Measurements from ENCODE around the gene MYO10.
"Not testable (repeated sequence)": the region's sequence is repeated elsewhere in the genome, so short reads cannot be mapped to it uniquely, and the experiment has no call there.

The MYO10 gene

DNA sequence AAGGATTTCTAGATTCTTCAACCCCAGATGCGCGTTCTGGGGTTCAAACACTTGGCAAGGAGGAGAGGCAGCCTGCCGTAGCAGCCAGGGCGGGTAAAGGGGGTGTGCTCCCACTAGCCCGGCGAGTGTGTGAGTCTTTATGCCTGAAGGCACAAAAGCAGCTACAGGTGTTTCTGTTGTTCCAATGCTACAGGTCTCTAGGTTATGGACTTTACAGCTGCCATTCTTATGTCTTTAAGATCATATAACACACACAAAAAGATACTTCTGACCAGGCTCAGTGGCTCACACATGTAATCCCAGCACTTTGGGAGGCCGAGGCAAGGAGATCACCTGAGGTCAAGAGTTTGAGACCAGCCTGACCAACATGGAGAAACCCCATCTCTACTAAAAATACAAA is 185.6 kb downstream of the MYO10 start:
- Histone ChIP-seq H3K27me3 (ENCODE audit: low read depth, low read length) (no peaks in the 10 kb centered on the region), H3K36me3 (ENCODE audit: control insufficient read depth in 1 of 2, insufficient read depth in 2 of 2, low read length in 2 of 2) (no peaks in the 10 kb centered on the region), H3K9me3 (ENCODE audit: control insufficient read depth in 1 of 2, low read length in 2 of 2) (no peaks in the 10 kb centered on the region), H3K4me1 (ENCODE audit: control insufficient read depth in 1 of 2, insufficient read depth in 2 of 2, low read length in 2 of 2) (no peaks in the 10 kb centered on the region), H3K27ac (ENCODE audit: low read length) (no peak overlapping the region), H3K4me3 (ENCODE audit: low read depth in 1 of 2, low read length in 2 of 2) (no peak overlapping the region)

DNA sequence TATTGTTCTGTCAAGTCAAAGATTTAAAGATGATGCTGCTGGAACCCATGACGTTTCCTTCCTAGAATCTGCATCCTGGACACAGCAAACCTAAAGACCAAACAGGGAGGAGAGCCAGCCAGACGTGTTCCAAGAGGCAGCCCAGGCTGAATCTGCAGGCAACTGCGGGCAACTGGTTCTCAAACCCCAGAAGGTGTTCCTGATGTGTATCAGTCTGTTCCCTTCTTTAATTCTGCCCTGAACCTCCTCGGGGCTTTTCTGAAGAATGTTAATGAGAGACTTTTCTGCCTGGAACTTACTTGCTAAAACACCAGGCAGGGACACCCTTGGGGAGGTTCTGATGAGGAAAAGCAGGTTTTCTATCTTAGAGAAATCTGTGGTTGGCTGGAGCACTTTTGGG is 186.5 kb downstream of the MYO10 start:
- Histone ChIP-seq H3K9me3 (ENCODE audit: control insufficient read depth in 1 of 2, low read length in 2 of 2) (no peaks in the 10 kb centered on the region), H3K36me3 (ENCODE audit: control insufficient read depth in 1 of 2, insufficient read depth in 2 of 2, low read length in 2 of 2) (no peaks in the 10 kb centered on the region), H3K4me1 (ENCODE audit: control insufficient read depth in 1 of 2, insufficient read depth in 2 of 2, low read length in 2 of 2) (no peaks in the 10 kb centered on the region), H3K27ac (ENCODE audit: low read length) (no peak overlapping the region), H3K4me3 (ENCODE audit: low read depth in 1 of 2, low read length in 2 of 2) (no peak overlapping the region), H3K27me3 (ENCODE audit: low read depth, low read length) (no peaks in the 10 kb centered on the region)

DNA sequence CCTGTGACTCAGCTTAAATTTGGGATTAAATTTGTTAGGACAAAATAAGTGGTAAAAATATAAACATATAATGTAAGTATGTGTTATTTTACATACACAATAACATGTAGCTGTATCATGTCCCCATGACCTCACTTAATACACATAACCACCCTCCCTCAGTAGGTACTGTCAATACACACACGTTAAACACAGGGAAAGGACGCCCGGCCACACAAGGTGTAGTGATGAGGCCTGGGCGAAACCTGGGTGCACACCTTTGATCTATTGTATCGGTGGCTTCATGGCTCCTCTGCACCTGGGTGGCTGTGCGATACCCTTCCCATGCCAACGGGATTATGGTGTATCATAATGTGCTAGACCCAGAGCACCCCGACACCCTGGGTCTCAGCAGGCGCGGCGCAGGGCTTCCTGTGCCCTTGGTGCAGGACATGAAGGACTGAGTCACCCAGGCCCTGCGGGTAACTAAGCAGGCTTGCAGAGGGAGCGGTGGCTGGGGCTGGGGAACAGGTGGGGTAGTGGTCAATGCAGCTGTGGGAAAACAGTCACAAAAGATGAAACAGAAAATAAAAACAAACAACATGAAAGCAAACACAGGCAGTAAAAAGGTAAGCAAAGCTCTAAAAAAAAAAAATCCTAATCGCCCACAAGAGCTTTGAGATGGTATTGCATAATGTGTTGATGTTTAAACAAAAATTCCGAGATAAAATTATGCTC is 191.8 kb downstream of the MYO10 start:
- Histone ChIP-seq H3K4me3 (ENCODE audit: low read depth in 1 of 2, low read length in 2 of 2) (no peak overlapping the region), H3K27me3 (ENCODE audit: low read depth, low read length) (no peaks in the 10 kb centered on the region), H3K27ac (ENCODE audit: low read length) (no peak overlapping the region)

DNA sequence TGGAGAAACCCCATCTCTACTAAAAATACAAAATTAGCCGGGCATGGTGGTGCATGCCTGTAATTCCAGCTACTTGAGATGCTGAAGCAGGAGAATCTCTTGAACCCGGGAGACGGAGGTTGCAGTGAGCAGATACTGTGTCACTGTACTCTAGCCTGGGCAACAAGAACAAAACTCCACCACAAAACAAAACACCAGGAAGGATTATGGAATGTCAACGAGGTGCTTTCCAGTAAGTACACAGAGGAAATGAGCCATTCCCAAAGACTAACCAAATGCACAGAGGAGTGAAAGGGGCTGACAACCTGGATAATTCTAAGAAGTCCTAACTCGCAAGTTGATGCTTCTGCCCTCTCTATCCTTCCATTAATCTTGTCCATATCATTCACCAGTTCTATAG is 193.2 kb downstream of the MYO10 start:
- Histone ChIP-seq H3K27me3 (ENCODE audit: low read depth, low read length) (no peaks in the 10 kb centered on the region), H3K27ac (ENCODE audit: low read length) (no peak overlapping the region), H3K9me3 (ENCODE audit: control insufficient read depth in 1 of 2, low read length in 2 of 2) (no peaks in the 10 kb centered on the region), H3K4me1 (ENCODE audit: control insufficient read depth in 1 of 2, insufficient read depth in 2 of 2, low read length in 2 of 2) (no peaks in the 10 kb centered on the region), H3K36me3 (ENCODE audit: control insufficient read depth in 1 of 2, insufficient read depth in 2 of 2, low read length in 2 of 2) (no peaks in the 10 kb centered on the region), H3K4me3 (ENCODE audit: low read depth in 1 of 2, low read length in 2 of 2) (no peak overlapping the region)

More for the DNA sequence above, 191.8 kb downstream of the MYO10 start:
- H3K4me1 ChIP-seq (ENCODE audit: control insufficient read depth in 1 of 2, insufficient read depth in 2 of 2, low read length in 2 of 2): no peaks in the 10 kb centered on the region
- no peaks in the 10 kb centered on the region for H3K36me3 ChIP-seq (ENCODE audit: control insufficient read depth in 1 of 2, insufficient read depth in 2 of 2, low read length in 2 of 2)
- H3K9me3 ChIP-seq (ENCODE audit: control insufficient read depth in 1 of 2, low read length in 2 of 2): no peaks in the 10 kb centered on the region

DNA sequence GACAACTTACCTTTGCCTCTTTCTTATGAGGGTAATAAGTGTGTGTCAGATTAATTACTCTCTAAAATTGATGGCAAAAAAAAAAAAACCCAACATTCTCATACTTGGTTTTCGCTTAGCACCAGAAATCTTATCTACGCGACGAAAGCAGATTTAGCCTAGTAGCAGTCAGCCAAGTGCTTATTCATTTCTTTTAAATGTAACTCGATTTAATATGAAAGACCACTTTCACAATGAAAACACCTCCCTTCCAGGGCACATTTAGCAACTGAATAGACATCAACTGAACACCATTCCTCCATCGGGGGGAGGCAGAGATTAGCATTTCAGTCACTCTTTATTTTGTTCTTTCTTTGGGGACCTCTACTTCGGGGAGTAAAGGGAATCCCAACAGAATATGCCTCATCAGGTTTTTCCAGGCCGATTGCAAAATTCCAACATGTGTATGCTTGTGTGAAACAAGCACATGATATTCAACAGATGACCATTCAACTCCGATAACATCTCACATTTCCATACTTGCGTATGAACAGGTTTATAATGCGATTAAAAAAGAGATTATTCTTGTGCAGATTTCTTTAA is 195.2 kb downstream of the MYO10 start:
- H3K9me3 ChIP-seq (ENCODE audit: control insufficient read depth in 1 of 2, low read length in 2 of 2): no peaks in the 10 kb centered on the region
- H3K27ac ChIP-seq (ENCODE audit: low read length): no peak overlapping the region
- no peaks in the 10 kb centered on the region for H3K27me3 ChIP-seq (ENCODE audit: low read depth, low read length)
- H3K4me3 ChIP-seq (ENCODE audit: low read depth in 1 of 2, low read length in 2 of 2): peak overlapping the region; percentile 18 to 43
- H3K36me3 ChIP-seq (ENCODE audit: control insufficient read depth in 1 of 2, insufficient read depth in 2 of 2, low read length in 2 of 2): no peaks in the 10 kb centered on the region
- peaks cover 0 to under 1% of the 10 kb centered on the region in 2 donors for H3K4me1 ChIP-seq (ENCODE audit: control insufficient read depth in 1 of 2, insufficient read depth in 2 of 2, low read length in 2 of 2)

DNA sequence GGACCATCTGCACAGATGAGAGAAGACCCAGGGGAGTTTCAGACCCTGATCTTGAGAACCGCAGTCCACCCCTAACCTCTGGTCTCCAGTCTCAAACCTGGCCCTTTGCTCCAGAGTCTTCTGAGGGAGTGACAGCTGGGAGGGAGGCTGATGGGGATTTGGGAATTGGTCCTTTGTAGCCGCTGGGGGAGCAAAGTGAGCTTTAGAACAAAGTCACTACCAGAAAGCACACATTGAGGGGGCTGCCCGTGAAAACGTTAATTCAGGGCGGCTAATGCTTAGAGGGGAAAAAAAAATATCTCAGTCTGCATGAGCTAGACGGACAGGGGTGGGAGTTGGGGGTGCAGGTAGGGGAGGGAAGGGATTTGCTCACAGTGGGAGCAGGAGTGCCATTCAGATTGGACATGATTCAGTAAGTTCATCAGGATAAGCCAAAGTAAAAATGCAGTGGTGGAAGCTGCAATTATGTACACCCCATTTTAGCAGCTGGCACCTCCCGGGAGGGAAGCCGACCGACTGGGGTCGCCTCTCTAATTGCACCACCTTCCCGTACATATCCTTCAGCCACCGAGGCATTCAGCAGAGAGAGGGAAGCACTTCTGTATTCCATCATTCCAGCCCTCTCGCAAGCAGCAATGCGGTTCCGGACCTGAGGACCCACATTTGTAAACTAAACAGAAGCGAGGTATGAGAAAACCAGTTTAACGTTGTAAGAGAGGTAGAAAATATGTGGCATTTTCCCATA is 195.8 kb downstream of the MYO10 start:
- Histone ChIP-seq H3K4me3 (ENCODE audit: low read depth in 1 of 2, low read length in 2 of 2) (peak overlapping the region; percentile 18 to 43), H3K4me1 (ENCODE audit: control insufficient read depth in 1 of 2, insufficient read depth in 2 of 2, low read length in 2 of 2) (peaks cover 0 to 4% of the 10 kb centered on the region in 2 donors), H3K9me3 (ENCODE audit: control insufficient read depth in 1 of 2, low read length in 2 of 2) (no peaks in the 10 kb centered on the region), H3K36me3 (ENCODE audit: control insufficient read depth in 1 of 2, insufficient read depth in 2 of 2, low read length in 2 of 2) (no peaks in the 10 kb centered on the region), H3K27me3 (ENCODE audit: low read depth, low read length) (no peaks in the 10 kb centered on the region), H3K27ac (ENCODE audit: low read length) (no peak overlapping the region)

DNA sequence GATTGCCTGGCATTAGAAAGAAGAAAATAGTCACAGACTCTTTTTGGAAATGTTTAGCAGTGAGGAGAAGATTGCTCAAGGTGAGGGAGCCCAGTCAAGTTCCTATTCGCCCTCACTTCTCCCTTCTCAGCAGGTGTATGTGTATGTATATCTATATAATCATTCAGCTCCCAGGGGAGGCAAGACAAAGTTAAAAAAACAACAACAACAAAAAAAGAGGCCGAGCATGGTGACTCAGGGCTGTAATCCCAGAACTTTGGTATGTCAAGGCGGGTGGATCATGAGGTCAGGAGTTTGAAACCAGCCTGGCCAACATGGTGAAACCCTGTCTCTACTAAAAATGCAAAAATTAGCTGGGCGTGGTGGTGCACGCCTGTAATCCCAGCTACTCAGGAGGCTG is 197.7 kb downstream of the MYO10 start:
- peak overlapping the region in 1 of 2 donors; percentile 41 for H3K4me3 ChIP-seq (ENCODE audit: low read depth in 1 of 2, low read length in 2 of 2)
- H3K36me3 ChIP-seq (ENCODE audit: control insufficient read depth in 1 of 2, insufficient read depth in 2 of 2, low read length in 2 of 2); H3K27me3 ChIP-seq (ENCODE audit: low read depth, low read length); H3K9me3 ChIP-seq (ENCODE audit: control insufficient read depth in 1 of 2, low read length in 2 of 2); H3K27ac ChIP-seq (ENCODE audit: low read length); H3K4me1 ChIP-seq (ENCODE audit: control insufficient read depth in 1 of 2, insufficient read depth in 2 of 2, low read length in 2 of 2): not testable (repeated sequence)

DNA sequence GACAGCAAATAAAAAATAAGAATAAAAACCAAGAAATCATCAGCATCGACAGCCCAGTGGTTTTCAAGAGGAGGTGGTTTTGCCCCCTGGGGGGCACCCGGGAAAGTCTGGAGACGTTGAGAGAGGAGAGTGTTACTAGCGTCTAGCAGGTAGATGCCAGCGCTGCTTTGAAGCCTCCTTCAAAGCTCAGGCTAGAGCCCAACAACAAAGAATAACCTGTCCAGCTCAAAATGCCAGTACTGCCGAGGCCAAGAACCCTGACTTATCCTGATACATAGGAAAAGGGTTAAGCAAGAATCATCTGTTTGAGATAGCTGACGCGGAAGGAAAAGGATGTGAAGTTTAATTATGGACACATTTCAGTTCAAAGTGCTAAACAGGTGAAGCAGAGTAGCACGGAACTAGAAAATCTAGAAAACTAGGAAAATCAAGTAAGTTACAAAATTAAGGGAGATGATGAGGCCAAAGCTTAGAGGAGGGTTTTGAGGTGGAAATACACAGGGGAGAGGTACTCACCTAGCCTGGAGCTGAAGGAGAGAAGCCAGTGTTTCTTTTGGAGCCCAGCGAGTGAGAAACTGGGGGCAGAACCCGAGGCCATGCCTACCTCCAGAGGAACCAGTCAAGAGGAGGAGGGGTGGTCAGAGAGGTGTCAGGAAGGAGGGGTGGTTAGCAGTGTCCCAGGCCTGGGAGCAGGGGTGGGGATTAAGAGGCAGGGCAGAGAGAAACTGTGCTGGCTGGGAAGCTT is 198.3 kb downstream of the MYO10 start:
- Histone ChIP-seq H3K9me3 (ENCODE audit: control insufficient read depth in 1 of 2, low read length in 2 of 2) (no peaks in the 10 kb centered on the region), H3K36me3 (ENCODE audit: control insufficient read depth in 1 of 2, insufficient read depth in 2 of 2, low read length in 2 of 2) (no peaks in the 10 kb centered on the region), H3K27me3 (ENCODE audit: low read depth, low read length) (no peaks in the 10 kb centered on the region), H3K27ac (ENCODE audit: low read length) (peak overlapping the region; percentile 55), H3K4me3 (ENCODE audit: low read depth in 1 of 2, low read length in 2 of 2) (peak overlapping the region in 1 of 2 donors; percentile 41), H3K4me1 (ENCODE audit: control insufficient read depth in 1 of 2, insufficient read depth in 2 of 2, low read length in 2 of 2) (peaks cover 0 to 4% of the 10 kb centered on the region in 2 donors)

DNA sequence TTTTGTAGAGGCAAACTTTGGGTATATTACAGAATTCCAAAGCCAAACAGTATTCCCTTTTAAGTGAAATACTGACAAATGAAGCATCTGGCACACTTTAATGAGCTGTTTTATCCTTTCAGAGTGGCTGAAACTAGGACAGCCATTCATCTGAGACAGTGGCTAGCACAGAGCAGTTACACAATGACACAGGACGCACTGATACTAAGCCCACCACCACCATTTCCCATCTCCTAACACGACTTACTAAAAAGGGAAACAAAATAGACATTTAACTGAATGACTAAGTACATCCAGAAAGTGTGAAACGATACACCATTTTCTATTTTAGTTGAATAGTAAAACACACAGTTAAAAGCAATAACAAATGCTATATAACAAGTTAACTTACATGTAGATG is 198.9 kb downstream of the MYO10 start:
- Histone ChIP-seq H3K27ac (ENCODE audit: low read length) (peak overlapping the region; percentile 55), H3K9me3 (ENCODE audit: control insufficient read depth in 1 of 2, low read length in 2 of 2) (no peaks in the 10 kb centered on the region), H3K4me3 (ENCODE audit: low read depth in 1 of 2, low read length in 2 of 2) (peak overlapping the region in 1 of 2 donors; percentile 41), H3K4me1 (ENCODE audit: control insufficient read depth in 1 of 2, insufficient read depth in 2 of 2, low read length in 2 of 2) (peaks cover 0 to 4% of the 10 kb centered on the region in 2 donors), H3K27me3 (ENCODE audit: low read depth, low read length) (no peaks in the 10 kb centered on the region), H3K36me3 (ENCODE audit: control insufficient read depth in 1 of 2, insufficient read depth in 2 of 2, low read length in 2 of 2) (no peaks in the 10 kb centered on the region)

DNA sequence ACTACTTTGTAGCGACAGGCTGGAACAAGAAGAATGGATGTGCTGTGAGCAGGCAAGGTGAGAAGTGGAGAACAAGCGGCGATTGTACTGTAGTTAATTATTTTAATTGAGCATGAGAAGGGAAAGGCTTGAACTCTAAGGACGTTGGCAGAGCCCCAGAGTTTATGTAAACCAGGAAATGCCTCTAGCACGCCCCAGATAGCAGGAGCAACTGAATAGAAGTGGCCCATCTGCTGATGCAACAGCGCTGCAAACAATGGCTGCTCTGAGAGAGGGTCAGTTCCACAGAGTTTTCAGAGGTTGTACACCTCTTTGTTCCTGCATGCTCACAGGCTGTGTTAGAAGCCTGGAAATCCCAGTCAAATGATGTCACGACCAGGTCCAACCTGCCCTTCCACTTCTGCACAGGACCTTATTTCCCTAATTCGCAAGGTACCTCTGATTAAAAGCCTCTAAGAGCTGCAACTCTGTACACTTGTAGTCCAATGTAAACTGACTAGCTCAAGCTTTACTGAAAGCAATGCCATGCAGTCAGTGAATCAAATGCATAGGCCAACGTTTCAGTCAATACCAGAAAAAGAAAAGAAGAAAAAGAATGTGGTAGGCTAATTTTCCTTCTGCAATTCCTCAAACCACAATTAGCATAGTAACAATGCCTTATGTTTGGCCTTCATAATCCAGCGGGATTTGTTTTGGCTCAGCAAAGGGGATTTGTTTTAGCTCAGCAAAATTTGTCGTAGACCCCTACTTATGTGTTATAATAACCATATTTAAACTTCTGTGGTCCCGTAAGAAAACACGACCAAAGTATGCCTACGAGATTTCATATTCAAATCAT is 199.7 kb downstream of the MYO10 start:
- peaks cover 0 to 4% of the 10 kb centered on the region in 2 donors for H3K4me1 ChIP-seq (ENCODE audit: control insufficient read depth in 1 of 2, insufficient read depth in 2 of 2, low read length in 2 of 2)
- peak overlapping the region in 1 of 2 donors; percentile 41 for H3K4me3 ChIP-seq (ENCODE audit: low read depth in 1 of 2, low read length in 2 of 2)
- no peaks in the 10 kb centered on the region for H3K9me3 ChIP-seq (ENCODE audit: control insufficient read depth in 1 of 2, low read length in 2 of 2)
- no peaks in the 10 kb centered on the region for H3K27me3 ChIP-seq (ENCODE audit: low read depth, low read length)
- H3K27ac ChIP-seq (ENCODE audit: low read length): peak overlapping the region; percentile 72
- H3K36me3 ChIP-seq (ENCODE audit: control insufficient read depth in 1 of 2, insufficient read depth in 2 of 2, low read length in 2 of 2): no peaks in the 10 kb centered on the region
